Esophagus muscularis mucosa (tissue), 4 donors: ENCODE results near the gene RPS6KC1. TPM values are rescaled to one million over a fixed set of nuclear protein-coding genes. Genes with fewer than 3 reads are reported as not detected.

ENCODE experiments used
- DNase-seq: peaks from one replicate; pipeline ENCODE4 v3.0.0-alpha.2; 2017; ENCODE audit errors: extremely low spot score
- H3K27ac ChIP-seq, 4 donors: fragments of 200-600 bp; sonication (generic); replicated peaks in 1 of 4; 1 replicate in 3 of 4; 2 replicates in 1 of 4; pipeline ENCODE4 v1.5.1; 2016 to 2019; ENCODE audit warnings: mild to moderate bottlenecking in 1 of 4
- H3K27me3 ChIP-seq, 4 donors: fragments of 200-600 bp; sonication (generic); one replicate each; pipeline versions ENCODE4 v1.5.1 to v1.6.0; 2016 to 2019
- H3K36me3 ChIP-seq, 4 donors: fragments of 200-600 bp; sonication (generic); one replicate each; pipeline ENCODE4 v1.5.1; 2016 to 2019
- H3K4me1 ChIP-seq, 4 donors: fragments of 200-600 bp; sonication (generic); one replicate each; pipeline ENCODE4 v1.5.1; 2016 to 2019
- H3K4me3 ChIP-seq, 4 donors: fragments of 200-600 bp; sonication (generic); 1 replicate in 2 of 4; 2 replicates in 2 of 4; pipeline ENCODE4 v1.5.1; 2016 to 2019; ENCODE audit warnings: mild to moderate bottlenecking in 4 of 4, moderate library complexity in 1 of 4
- H3K9me3 ChIP-seq, 4 donors: fragments of 200-600 bp; sonication (generic); 1 replicate in 3 of 4; 2 replicates in 1 of 4; pipeline ENCODE4 v1.5.1; 2016 to 2019
- CTCF ChIP-seq, 3 experiments: fragments of 200-600 bp in 2 of 3; fragments of 450-650 bp in 1 of 3; sonication (generic) in 2 of 3; IDR thresholded peaks; one replicate each; pipeline ENCODE4 v1.5.1; 2017 to 2019; ENCODE audit warnings: antibody characterized with exemption in 3 of 3, mild to moderate bottlenecking in 2 of 3, moderate library complexity in 1 of 3
- EP300 ChIP-seq: sonication (generic); formaldehyde crosslinking; IDR thresholded peaks from one replicate; pipeline ENCODE4 v1.6.1; 2017; ENCODE audit warnings: antibody characterized with exemption
- POLR2A ChIP-seq: fragments of 450-650 bp; IDR thresholded peaks from one replicate; pipeline ENCODE4 v1.6.1; 2017; ENCODE audit warnings: antibody characterized with exemption, moderate library complexity, mild to moderate bottlenecking, low read depth
- POLR2AphosphoS5 ChIP-seq, 2 donors: sonication (generic); formaldehyde crosslinking; IDR thresholded peaks; one replicate each; pipeline ENCODE4 v1.6.1; 2017; ENCODE audit warnings: antibody characterized with exemption in 2 of 2
- WGBS: methylation state at CpG from one replicate; pipeline ENCODE4 v1.1.5; 2018; 5-methylcytosine and 5-hydroxymethylcytosine counted together
- intact Hi-C: fragments of 100-400 bp; cut with DNase I; formaldehyde crosslinking; loops from one replicate; pipeline ENCODE4 v1.15.1; 2023
- total RNA-seq, 4 donors: library from RNA; depleted of rRNA; stranded (reverse); fragments of >200 nt; gene quantifications; one replicate each; pipeline versions ENCODE4 v1.1.0 to v1.2.1, GENCODE V29; 2016

Gene RPS6KC1
- total RNA-seq, 4 donors from 2014 or later: 21.0 to 26.8 (median 23.8) TPM

DNA sequence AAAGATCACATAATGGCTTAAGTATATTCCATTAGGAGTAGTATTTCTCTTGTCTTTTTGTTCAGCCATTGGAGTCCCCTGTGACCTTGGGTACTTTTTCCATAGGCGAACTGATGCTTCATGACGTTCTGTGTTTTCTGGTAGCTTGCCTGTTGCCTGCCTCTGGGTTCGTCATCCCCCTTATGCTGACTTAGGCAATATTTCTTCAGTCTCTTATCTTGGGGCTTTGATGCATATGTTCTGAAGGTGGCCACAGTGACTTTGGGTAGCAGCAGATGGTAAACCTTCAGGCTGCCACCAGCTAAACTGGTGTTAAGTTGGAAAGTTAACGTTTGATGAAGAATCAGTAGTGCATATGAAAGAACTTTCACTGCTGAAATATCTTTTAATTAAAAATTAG is 170.2 kb downstream of the RPS6KC1 start:
- WGBS: 95% methylated on average over 4 of the region's 4 CpGs

DNA sequence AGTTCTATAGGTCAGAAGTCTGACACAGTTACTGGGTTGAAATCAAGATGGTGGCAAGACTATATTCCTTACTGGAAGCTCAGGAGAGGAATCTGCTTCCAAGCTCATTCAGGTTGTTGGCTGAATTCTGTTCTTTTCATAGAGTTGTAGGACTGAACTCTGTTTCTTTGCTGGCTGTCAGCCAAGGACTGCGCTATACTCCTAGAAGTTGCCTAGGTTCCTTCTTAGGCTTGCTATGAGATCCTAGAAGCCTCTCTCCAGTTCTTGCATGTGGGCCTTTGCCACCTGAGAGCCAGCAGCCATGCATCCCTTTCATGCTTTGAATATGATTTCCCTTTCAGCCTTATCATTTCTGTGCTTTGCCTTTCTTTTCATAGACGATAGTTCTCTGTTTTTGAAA is 176.4 kb downstream of the RPS6KC1 start:
- H3K27me3 ChIP-seq: no peaks in the 10 kb centered on the region
- TF ChIP-seq EP300 (no peak), POLR2AphosphoS5 (IDR thresholded peaks at IDR 0.05) (no peak), CTCF (IDR thresholded peaks at IDR 0.05) (no peak), POLR2A (no peak)

More for the DNA sequence above, 170.2 kb downstream of the RPS6KC1 start:
- no peaks in the 10 kb centered on the region for H3K9me3 ChIP-seq
- no peak overlapping the region for H3K4me3 ChIP-seq
- intact Hi-C loops: no loop called here
- no peaks in the 10 kb centered on the region for H3K27me3 ChIP-seq
- TF ChIP-seq POLR2AphosphoS5 (IDR thresholded peaks at IDR 0.05): no peak
- no peak for DNase-seq
- peaks cover 0 to 4% (median 0%) of the 10 kb centered on the region in 4 donors for H3K36me3 ChIP-seq
- no peak overlapping the region for H3K27ac ChIP-seq
- no peaks in the 10 kb centered on the region for H3K4me1 ChIP-seq

DNA sequence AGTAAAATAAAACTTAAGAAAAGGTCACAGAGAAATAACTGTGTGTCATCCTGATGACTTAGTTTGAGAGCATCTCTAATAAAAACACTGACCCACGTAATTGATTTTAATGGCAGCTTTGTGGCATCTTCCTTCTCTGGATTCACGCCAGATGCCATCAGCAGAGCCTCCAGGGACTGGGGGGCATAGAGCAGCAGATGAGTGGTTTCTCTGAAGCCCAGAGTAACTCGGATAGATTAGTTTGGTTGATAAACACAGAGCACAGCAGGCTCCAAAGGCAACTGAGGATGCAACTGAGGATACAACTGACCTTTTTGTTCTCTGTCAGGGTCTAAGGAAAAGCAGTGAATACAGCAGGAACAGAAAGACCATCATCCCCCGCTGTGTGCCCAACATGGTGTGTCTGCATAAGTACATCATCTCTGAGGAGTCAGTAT is 180.8 kb downstream of the RPS6KC1 start:
- Histone ChIP-seq H3K4me1 (no peaks in the 10 kb centered on the region), H3K36me3 (peaks cover 7 to 15% (median 11%) of the 10 kb centered on the region in 4 donors), H3K9me3 (no peaks in the 10 kb centered on the region), H3K27ac (no peak overlapping the region), H3K4me3 (no peak overlapping the region), H3K27me3 (no peaks in the 10 kb centered on the region)
- TF ChIP-seq CTCF (IDR thresholded peaks at IDR 0.05) (no peak), EP300 (no peak)
- intact Hi-C loops: no loop called here
- no peak for DNase-seq
- 70% methylated on average over 4 of the region's 4 CpGs for whole genome bisulfite sequencing

More for the DNA sequence above, 176.4 kb downstream of the RPS6KC1 start:
- no peak overlapping the region for H3K27ac ChIP-seq
- H3K4me1 ChIP-seq: no peaks in the 10 kb centered on the region
- WGBS: 96% methylated on average over 2 of the region's 2 CpGs
- DNase-seq: no peak
- no peaks in the 10 kb centered on the region for H3K9me3 ChIP-seq
- H3K36me3 ChIP-seq: peaks cover 7 to 12% (median 8%) of the 10 kb centered on the region in 4 donors
- intact Hi-C loops: no loop called here
- no peak overlapping the region for H3K4me3 ChIP-seq

DNA sequence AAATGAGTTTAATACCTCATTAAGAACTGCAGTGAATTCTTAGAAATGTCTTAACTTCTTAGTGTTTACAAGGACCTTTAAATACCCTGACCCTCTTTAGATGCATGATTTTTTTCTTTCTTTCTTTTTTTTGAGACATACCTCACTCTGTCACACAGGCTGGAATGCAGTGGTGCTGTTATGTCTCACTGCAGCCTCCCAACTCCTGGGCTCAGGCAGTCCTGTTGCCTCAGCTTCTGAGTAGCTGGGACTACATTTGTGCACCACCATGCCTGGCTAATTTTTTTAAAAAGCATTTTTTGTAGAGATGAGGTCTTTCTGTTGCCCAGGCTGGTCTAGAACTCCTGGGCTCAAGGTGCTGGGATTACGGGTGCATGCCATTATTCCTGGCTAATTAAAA is 191.8 kb downstream of the RPS6KC1 start:
- H3K27ac ChIP-seq: no peak overlapping the region
- H3K4me3 ChIP-seq: no peak overlapping the region
- H3K9me3 ChIP-seq: no peaks in the 10 kb centered on the region
- WGBS: 94% methylated on average over 1 of the region's 1 CpG
- intact Hi-C loops: loop anchor here (5.0 kb wide), 1 partner anchor 121 kb away; no protein-coding TSS in a partner anchor
- H3K27me3 ChIP-seq: no peaks in the 10 kb centered on the region
- no peaks in the 10 kb centered on the region for H3K4me1 ChIP-seq
- TF ChIP-seq POLR2AphosphoS5 (IDR thresholded peaks at IDR 0.05): no peak
- TF ChIP-seq CTCF (IDR thresholded peaks at IDR 0.05): no peak
- no peak for TF ChIP-seq EP300
- no peak for TF ChIP-seq POLR2A
- no peak for DNase-seq
- peaks cover 5 to 18% (median 12%) of the 10 kb centered on the region in 4 donors for H3K36me3 ChIP-seq

DNA sequence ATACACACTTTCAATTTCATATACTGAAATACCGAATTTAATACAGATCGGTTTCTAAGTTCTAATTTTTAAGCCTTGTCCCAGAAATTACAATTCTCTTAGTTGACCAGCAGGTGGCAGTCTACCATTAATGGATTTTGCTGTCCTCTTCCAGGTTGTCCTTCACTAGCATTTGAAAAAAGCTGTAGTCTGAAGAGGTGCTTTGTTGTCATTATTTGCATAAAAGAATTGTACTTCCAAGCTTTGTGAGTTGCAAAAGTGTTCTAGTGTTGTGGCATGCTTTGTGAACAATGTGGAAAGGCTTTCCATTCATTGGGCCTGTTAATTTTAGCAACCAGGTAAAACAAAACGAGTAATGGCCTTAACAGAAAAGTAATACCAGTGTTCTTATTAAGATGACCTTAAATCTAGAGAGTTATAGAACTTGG is 193.6 kb downstream of the RPS6KC1 start:
- DNase-seq: no peak
- H3K27ac ChIP-seq: no peak overlapping the region
- intact Hi-C loops: loop anchor here (5.0 kb wide), 1 partner anchor 122 kb away; no protein-coding TSS in a partner anchor
- H3K36me3 ChIP-seq: peaks cover 5 to 24% (median 12%) of the 10 kb centered on the region in 4 donors
- no peaks in the 10 kb centered on the region for H3K9me3 ChIP-seq
- H3K4me1 ChIP-seq: no peaks in the 10 kb centered on the region
- H3K4me3 ChIP-seq: no peak overlapping the region
- H3K27me3 ChIP-seq: no peaks in the 10 kb centered on the region
- 54% methylated on average over 3 of the region's 3 CpGs for WGBS
- TF ChIP-seq POLR2A (no peak), CTCF (IDR thresholded peaks at IDR 0.05) (peak; percentile 54 to 74 (median 70)), EP300 (no peak), POLR2AphosphoS5 (IDR thresholded peaks at IDR 0.05) (no peak)
